Measurements from ENCODE around the gene BAX.
A peak's percentile ranks its signal among the peaks of the same experiment; 100 is the strongest.
"Not testable (repeated sequence)": the region's sequence is repeated elsewhere in the genome, so short reads cannot be mapped to it uniquely, and the experiment has no call there.

BAX gene

DNA sequence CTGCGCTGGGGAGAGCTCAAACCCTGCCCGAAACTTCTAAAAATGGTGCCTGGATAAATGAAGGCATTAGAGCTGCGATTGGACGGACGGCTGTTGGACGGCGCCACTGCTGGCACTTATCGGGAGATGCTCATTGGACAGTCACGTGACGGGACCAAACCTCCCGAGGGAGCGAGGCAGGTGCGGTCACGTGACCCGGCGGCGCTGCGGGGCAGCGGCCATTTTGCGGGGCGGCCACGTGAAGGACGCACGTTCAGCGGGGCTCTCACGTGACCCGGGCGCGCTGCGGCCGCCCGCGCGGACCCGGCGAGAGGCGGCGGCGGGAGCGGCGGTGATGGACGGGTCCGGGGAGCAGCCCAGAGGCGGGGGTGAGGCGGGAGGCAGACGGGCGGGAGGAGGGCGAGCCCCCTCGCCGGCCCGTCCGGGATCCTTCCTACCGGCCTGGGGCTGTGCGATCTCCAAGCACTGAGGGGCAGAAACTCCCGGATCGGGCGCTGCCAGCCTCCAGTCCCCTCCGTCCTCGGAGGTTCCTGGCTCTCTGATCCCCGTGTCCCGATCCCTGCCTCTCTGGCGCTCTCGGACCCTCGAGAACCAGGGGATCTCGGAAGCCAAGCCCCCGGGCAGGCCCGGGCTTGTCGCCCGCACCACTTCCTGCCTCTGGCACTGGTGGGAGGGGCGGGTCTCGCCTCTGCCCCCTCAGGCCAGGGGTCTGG is at the start of gene BAX:
TSS of gene BAX (plus strand) at position 281 of the 713 bp plus-strand sequence. CDS start at position 335, 54 bp downstream.
- DNase-seq (ENCODE audit: low read depth) = peak; percentile 79

DNA sequence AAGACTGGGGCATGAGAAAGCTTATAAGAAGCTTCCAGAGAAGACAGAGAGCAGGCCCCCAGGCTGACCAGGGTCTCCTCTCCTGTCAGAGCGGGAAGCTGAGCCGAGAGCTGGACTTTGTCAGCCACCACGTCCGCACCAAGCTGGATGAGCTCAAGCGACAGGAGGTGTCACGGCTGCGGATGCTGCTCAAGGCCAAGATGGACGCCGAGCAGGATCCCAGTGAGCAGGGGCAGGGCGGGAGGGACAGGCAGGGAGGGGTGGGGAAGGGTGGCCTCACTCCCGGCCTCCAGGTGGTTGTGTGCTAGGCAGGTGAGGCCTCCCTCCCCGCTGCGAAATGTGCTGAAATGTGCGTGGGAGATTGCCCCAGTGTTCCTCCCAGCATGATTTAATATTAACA is 49.0 kb upstream of the BAX start:
- no peak for DNase-seq (ENCODE audit: low read depth)

DNA sequence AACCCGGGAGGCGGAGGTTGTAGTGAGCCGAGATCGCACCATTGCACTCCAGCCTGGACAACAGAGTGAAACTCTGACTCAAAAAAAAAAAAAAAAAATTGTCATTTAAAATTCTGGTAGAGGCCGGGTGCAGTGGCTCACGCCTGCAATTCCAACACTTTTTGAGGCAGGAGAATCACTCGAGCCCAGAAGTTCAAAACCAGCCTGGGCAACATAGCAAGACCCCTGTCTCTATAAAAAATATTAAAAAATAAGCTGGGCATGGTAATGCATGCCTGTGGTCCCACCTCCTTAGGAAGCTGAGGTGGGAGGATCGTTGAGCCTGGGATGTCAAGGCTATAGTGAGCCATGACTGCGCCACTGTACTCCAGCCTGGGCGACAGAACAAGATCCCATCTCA is 48.4 kb upstream of the BAX start:
- DNase-seq (ENCODE audit: low read depth) = no peak

DNA sequence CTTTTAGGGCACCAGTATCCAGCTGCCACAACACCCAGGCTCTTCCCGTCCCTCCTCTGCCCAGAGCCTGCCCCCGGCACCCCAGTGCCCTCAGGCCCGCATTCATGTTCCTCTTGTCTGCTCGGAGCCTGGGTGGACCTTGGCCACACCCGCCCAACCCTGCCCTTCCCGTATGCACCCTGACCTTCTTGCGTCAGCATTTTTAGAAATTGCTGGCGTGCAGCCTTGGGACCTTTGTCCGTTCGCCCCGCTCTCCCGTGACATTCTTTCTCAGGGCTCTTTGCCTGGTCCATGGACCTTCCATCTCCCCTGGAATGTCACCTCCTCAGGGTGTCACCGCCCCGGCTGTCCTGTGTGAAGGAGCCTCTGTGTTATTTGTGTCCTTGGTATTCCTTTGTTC is 47.0 kb upstream of the BAX start:
- DNase-seq (ENCODE audit: low read depth) = no peak

DNA sequence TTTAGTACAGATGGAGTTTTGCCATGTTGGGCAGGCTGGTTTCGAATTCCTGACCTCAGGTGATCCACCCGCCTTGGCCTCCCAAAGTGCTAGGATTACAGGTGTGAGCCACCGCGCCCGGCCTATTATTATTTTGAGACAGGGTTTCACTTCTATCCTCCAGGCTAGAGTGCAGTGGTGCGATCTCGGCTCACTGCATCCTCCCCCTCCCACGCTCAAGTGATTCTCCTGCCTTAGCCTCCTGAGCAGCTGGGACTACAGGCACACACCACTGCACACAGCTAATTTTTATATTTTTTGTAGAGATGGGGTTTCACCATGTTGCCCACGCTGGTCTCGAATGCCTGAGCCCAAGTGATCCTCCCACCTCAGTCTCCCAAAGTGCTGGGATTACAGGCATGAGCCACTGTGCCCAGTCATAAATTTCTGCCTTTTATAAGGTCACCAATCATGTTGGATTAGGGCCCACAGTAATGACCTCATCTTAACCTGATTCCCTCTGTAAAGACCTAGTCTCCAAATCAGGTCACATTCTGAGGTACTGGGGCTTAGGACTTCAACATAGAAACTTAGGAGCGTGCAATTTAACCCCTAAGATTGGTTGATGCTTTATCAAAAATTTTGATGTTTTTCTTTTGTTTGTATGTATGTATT is 45.1 kb upstream of the BAX start:
- DNase-seq (ENCODE audit: low read depth) = not testable (repeated sequence)

DNA sequence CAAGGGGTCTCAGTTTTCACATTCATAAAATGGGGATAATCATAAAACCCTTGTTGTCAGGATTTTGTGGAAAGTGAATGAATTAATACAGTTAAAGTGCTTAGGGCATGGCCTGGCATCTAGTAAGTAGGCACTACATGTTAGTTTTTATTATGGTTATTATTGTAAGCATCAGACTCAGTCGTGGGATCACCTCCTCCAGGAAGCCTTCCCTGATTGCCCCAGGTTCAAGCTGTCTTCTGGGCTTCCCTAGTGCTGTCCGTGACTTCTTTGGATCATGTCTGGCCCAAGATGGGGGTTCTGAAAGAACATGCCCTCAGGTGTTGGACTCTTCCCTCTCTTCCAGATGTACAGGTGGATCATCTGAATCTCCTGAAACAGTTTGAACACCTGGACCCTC is 43.9 kb upstream of the BAX start:
- no peak for DNase-seq (ENCODE audit: low read depth)

DNA sequence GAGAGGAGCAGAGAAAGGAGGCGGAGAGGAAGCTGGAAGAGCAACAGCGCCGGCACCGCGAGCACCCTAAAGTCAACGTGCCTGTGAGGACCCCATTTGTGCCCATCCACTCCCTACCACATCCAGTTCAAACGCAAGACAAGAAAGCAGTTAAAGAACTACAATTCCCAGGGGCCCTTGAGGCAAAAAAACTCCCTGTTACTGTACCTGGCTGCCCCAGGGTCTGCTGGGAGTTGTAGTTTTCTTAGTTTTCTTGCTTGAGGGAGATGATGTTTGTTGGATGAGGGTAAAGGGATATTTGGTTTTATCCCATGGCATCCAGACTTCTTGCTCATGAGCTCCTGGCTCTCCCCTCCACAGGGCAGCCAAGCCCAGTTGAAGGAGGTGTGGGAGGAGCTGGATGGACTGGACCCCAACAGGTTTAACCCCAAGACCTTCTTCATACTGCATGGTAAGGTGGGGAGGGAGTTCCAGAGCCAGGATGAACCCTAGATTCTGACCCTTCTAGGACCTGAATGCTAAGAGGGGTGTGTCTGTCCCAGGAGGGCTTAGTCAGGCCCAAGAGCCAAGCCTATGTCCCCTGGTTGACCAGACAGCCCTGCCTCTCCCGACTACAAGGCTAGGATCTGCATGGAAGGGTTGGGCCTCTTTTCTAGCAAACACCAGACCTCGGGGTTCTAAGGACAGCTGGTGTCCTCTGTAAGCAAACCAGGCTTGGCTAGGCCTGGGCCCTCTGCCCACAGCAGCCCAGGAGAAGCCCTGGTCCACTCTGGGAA is 41.4 kb upstream of the BAX start:
- no peak for DNase-seq (ENCODE audit: low read depth)

DNA sequence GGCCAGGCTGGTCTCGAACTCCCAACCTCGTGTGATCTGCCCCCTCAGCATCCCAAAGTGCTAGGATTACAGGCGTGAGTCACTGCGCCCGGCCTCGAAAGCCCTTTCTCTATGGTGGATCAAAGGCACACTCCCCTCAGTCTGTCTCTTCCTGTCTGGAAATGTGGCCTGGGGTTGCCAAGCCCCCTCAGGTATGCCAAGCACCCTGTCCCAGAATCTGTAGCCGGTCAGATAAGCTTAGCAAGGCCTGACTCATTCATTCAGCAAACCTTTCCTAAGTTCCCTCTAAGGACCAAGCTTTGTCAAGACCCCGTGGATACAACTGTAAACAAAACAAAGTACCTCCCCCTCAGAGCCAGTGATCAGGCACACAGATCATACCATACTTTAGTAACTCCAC is 40.5 kb upstream of the BAX start:
- no peak for DNase-seq (ENCODE audit: low read depth)

DNA sequence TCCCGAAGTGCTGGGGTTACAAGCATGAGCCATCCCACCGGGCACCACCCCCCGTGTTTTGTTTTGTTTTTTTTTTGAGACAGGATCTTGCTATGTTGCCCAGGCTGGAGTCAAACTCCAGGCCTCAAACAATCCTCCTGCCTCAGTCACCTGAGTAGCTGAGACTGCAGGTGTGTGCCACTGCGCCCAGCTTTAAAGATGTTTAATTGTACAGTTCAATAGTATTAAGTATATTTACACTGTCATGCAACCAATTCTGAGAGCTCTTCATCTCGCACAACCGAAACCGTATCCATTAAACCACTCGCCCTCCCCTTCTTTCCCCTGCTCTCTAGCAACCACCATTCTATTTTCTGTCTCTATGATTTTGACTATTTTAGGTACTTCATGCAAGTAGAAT is 38.9 kb upstream of the BAX start:
- no peak for DNase-seq (ENCODE audit: low read depth)

DNA sequence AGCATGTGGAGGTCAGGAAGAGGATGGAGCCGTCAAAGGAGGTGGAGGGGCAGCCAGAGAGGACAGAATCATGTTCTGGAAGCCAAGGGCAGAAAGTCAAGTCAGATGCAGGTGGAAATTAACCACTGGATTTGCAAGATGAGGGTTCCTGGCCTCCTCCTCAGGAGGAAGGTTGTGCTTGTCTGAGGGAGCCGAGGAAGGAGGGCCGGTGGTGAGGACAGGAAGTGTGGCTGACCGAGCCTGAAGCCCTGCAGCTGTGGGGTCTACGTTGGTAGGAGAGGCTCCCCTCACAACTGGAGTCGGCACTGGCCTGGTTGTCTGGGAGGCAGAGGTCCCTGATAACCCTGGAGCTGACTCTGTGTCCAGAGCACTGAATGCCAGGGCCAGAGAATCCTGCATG is 36.6 kb upstream of the BAX start:
- DNase-seq (ENCODE audit: low read depth) = no peak

DNA sequence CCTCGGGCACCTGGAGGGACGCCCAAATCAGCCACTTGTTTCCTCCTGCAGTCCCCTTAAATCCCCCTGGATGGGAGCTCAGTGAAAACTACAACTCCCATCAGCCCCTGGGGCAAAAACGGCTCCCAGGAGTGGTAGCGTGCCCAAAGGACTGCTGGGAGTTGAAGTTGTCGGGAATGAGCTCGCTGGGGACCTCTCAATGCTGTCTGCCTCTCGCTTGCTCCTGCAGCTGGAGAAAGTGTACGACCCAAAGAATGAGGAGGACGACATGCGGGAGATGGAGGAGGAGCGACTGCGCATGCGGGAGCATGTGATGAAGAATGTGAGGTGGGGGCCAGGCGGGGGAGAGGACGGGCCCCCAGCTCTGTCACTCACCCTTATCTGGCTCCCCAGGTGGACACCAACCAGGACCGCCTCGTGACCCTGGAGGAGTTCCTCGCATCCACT is 35.9 kb upstream of the BAX start:
- no peak for DNase-seq (ENCODE audit: low read depth)

DNA sequence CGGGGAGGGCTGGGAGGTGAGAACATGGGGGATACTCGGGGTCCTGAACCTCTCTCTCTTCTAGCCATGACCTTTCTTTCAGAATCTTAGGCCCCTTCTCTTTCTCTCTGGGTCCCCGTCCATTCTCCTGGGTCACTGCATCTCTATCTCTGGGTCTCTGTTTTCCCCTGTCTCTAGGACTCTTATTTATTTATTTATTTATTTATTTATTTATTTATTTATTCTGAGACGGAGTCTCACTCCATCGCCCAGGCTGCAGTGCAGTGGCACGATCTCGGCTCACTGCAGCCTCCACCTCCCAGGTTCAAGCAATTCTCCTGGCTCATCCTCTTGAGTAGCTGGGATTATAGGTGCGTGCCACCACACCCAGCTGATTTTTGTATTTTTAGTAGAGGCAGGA is 35.4 kb upstream of the BAX start:
- not testable (repeated sequence) for DNase-seq (ENCODE audit: low read depth)

DNA sequence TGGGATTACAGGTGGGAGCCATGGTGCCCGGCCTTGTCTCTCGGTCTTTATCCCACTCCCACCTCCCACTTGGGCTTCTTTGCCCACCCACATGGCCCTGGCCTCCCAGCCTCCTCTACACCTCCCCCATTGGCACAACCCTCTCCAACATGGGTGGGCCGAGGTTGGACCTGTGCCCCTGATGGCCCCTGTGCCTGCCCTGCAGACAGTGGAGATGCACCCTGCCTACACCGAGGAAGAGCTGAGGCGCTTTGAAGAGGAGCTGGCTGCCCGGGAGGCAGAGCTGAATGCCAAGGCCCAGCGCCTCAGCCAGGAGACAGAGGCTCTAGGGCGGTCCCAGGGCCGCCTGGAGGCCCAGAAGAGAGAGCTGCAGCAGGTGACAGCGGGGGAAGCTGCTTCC is 33.7 kb upstream of the BAX start:
- no peak for DNase-seq (ENCODE audit: low read depth)

DNA sequence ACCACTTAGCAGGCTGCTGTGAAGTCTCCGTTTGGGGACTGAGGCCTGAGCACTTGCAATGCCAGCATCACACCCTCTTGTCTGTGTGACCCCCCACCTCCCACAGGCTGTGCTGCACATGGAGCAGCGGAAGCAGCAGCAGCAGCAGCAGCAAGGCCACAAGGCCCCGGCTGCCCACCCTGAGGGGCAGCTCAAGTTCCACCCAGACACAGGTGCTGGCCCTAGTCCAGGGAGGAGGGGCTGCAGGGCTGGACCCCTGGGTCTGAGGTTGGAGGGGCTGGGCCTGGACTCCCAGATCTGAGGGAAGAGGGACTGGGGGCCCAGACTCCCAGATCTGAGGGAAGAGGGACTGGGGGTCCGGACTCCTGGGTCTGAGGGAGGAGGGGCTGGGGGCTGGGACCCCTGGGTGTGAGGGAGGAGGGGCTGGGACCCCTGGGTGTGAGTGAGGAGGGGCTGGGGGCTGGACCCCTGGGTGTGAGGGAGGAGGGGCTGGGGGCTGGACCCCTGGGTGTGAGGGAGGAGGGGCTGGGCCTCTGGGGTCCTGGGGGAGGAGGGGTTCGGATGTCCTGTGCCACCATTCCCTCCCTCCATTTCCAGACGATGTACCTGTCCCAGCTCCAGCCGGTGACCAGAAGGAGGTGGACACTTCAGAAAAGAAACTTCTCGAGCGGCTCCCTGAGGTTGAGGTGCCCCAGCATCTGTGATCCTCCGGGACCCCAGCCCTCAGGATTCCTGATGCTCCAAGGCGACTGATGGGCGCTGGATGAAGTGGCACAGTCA is 32.8 kb upstream of the BAX start:
- DNase-seq (ENCODE audit: low read depth) = no peak

DNA sequence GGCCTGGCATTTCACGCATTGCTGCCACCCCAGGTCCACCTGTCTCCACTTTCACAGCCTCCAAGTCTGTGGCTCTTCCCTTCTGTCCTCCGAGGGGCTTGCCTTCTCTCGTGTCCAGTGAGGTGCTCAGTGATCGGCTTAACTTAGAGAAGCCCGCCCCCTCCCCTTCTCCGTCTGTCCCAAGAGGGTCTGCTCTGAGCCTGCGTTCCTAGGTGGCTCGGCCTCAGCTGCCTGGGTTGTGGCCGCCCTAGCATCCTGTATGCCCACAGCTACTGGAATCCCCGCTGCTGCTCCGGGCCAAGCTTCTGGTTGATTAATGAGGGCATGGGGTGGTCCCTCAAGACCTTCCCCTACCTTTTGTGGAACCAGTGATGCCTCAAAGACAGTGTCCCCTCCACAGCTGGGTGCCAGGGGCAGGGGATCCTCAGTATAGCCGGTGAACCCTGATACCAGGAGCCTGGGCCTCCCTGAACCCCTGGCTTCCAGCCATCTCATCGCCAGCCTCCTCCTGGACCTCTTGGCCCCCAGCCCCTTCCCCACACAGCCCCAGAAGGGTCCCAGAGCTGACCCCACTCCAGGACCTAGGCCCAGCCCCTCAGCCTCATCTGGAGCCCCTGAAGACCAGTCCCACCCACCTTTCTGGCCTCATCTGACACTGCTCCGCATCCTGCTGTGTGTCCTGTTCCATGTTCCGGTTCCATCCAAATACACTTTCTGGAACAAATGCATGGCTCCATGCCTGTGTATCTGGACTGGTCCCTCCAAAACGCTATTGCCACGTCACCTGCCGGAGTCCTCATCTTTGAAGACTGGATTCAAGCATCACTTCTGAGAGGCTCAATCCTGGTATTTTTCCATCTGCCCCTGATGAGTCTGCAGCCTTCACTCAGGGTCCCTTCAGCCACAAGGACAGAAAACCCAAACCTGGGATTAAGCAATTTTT is 31.9 kb upstream of the BAX start:
- DNase-seq (ENCODE audit: low read depth) = no peak

DNA sequence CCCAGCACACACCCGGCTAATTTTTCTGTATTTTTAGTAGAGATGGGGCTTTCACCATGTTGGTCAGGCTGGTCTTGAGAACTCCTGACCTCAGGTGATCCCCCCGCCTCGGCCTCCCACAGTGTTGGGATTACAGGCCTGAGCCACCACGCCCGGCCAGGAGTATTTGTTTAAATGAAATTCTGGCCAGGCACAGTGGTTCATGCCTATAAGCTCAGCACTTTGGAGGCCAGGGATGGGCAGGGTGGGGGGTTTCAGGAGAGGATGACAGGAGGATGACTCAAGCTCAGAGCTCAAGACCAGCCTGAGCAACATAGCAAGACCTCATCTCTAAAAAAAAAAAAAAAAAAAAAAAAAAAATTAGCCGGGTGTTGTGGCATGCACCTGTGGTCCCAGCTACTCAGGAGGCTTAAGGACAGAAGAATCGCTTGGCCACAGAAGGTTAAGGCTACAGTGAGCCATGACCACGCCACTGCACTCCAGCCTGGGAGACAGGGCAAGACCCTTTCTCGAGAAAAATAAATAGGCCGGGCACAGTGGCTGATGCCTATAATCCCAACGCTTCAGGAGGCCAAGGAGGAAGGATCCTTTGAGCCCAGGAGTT is 29.3 kb upstream of the BAX start:
- no peak for DNase-seq (ENCODE audit: low read depth)

DNA sequence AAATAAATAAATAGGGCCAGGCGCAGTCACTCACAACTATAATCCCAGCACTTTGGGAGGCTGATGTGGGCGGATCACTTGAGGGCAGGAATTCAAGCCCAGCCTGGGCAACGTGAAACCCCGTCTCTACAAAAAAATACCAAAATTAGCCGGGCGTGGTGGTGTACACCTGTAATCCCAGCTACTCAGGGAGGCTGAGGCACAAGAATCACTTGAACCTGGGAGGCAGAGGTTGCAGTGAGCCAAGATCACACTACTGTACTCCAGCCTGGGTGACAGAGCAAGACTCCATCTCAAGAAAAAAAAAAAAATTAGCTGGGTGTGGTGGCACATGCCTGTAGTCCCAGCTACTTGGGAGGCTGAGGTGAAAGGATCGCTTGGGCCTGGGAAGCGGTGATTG is 28.8 kb upstream of the BAX start:
- not testable (repeated sequence) for DNase-seq (ENCODE audit: low read depth)

DNA sequence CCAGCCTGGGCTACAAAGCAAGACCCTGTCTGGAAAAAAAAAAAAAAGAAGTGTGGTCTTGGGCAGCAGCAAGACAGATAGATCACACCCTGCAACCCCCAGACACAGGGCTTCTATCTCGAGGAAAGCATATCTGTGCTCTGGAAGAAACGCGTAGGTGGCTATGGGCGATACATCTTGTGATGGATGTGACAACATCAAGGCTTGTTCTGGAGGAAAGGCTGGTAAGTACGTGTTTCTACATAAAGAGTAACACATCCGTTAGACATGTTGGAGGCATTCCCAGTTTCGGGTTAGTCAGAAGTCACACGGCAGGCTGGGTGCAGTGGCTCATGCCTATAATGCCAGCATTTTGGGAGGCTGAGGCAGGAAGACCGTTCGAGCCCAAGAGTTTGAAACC is 27.8 kb upstream of the BAX start:
- DNase-seq (ENCODE audit: low read depth) = no peak

DNA sequence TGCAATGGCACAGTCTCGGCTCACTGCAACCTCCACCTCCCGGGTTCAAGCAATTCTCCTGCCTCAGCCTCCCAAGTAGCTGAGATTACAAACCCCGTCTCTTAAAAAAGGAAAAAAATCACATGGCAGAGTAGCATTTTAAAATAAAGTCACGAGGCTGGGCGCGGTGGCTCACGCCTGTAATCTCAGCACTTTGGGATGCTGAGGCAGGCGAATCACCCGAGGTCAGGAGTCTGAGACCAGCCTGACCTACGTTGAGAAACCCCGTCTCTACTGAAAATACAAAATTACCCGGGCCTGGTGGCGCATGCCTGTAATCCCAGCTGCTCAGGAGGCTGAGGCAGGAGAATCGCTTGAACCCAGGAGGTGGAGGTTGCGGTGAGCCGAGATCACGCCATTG is 27.0 kb upstream of the BAX start:
- not testable (repeated sequence) for DNase-seq (ENCODE audit: low read depth)

DNA sequence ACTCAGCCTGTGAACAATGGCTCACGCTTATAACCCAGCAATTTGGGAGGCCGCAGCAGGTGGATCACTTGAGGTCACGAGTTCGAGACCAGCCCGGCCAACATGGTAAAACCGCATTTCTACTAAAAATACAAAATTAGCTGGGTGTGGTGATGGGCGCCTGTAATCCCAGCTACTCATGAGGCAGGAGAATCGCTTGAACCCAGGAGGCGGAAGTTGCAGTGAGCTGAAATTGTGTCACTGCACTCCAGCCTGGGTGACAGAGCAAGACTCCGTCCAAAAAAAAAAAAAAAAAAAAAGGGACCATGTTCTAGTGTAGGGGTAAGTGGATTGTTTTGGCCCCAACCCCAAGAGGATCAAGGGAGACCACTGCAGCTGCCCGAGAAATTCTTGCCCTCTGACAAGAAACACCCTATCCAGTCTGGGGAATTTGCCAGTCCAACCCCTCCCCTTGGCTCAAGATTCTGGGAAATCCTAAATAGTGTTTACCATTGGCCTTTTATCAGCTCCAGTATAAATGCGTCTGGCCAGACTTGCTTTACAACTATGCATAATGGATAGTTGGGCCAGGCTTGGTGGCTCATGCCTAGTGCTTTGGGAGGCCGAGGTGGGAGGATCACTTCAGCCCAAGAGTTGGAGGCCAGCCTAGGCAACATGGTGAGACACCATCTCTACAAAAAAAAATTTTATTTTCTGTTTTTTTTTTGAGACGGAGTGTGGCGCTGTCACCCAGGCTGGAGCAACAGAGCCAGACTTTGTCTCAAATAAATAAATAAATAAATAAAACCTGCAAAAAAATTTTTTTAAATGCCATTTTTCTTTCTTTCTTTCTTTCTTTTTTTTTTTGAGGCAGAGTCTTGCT is 26.3 kb upstream of the BAX start:
- no peak for DNase-seq (ENCODE audit: low read depth)
